Measurements from ENCODE around the gene PAQR8. TPM values are rescaled to one million over a fixed set of nuclear protein-coding genes. Genes with fewer than 3 reads are reported as not detected.

Gene PAQR8
- total and polyA plus RNA-seq, 2 of the 13 experiments (the other 11 are each of a cell fraction or from before 2014, with no cell fraction given): 37.7 to 50.7 TPM

DNA sequence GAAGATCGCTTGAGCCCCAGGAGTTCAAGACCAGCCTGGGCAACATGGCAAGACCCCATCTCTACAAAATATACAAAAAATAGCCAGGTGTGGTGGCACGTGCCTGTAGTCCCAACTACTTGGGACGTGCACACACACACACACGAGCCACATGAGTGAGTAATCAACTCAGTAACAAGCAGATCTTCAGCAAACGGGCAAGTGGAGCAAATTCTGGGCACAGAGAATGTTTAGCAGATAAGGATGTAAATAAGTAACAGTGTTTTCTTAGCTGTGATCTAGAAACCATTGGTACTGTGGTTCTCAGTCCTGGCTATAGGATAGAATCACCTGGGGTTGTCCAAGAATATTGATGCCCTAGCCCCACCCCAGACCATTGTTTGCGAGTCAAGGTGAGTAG lies 6.1 kb downstream of the PAQR8 start:
- H4K20me1 ChIP-seq (ENCODE audit: insufficient read depth, low read length): peaks cover 20% of the 10 kb centered on the region
- no peak overlapping the region for H3K9ac ChIP-seq (ENCODE audit: insufficient read depth, low read depth, low read length)
- no peak overlapping the region for H3K27ac ChIP-seq (ENCODE audit: extremely low read length, insufficient read depth, low read length)
- H3K27me3 ChIP-seq (ENCODE audit: control insufficient read depth in 1 of 2, insufficient read depth in 2 of 2, low read length in 2 of 2): no peaks in the 10 kb centered on the region; a peak in 1 of 5 replicates
- ChIA-PET POLR2A (interaction anchor here (1.7 kb wide), 1 partner anchor 21 kb away, joined by 3 read pairs; no protein-coding TSS in a partner anchor), CTCF (ENCODE audit: low intra/inter-chr PET ratio, low total read pairs) (no interaction called here)
- peaks cover under 1 to 2% of the 10 kb centered on the region in 2 experiments; a peak in 4 of 5 replicates for H3K36me3 ChIP-seq (replicated peaks in 1 of 2; ENCODE audit: control insufficient read depth in 1 of 2, insufficient read depth in 2 of 2, low read length in 2 of 2)
- BruUV-seq (replicated peaks): no TSS peak
- no peak overlapping the region for H2AFZ ChIP-seq (ENCODE audit: low read length)
- intact Hi-C loops (cut with micrococcal nuclease; ENCODE audit: unreplicated experiment) (no loop called here), in situ Hi-C loops (cut with HindIII; ENCODE audit: extremely low pct_ligation_motif_present, low pct_unique_long_range_greater_than_20kb) (loop anchor here (5.0 kb wide), 1 partner anchor 81 kb away; no protein-coding TSS in a partner anchor)
- peaks cover 95% of the 10 kb centered on the region for H3K79me2 ChIP-seq (ENCODE audit: insufficient read depth, low read length)
- FAIRE-seq (no peak), DNase-seq (ENCODE audit: low spot score) (no peak), ATAC-seq (no peak)
- 93% methylated on average over 6 of the region's 6 CpGs for WGBS (ENCODE audit: low lambda C conversion rate)
- 0 out of 2 replicates have a peak overlapping the region, but pooled peaks have one; percentile 1 for H3K4me2 ChIP-seq (ENCODE audit: low read depth, low read length)
- no peaks in the 10 kb centered on the region for H3K9me3 ChIP-seq (ENCODE audit: low read length)
- no peak overlapping the region for H3K4me3 ChIP-seq (replicated peaks in 1 of 3; ENCODE audit: insufficient read depth in 1 of 3, low read depth in 2 of 3, low read length in 3 of 3)
- peaks cover 97% of the 10 kb centered on the region for H3K4me1 ChIP-seq (ENCODE audit: insufficient read depth, low read length)
- TF ChIP-seq, protein P1, sequence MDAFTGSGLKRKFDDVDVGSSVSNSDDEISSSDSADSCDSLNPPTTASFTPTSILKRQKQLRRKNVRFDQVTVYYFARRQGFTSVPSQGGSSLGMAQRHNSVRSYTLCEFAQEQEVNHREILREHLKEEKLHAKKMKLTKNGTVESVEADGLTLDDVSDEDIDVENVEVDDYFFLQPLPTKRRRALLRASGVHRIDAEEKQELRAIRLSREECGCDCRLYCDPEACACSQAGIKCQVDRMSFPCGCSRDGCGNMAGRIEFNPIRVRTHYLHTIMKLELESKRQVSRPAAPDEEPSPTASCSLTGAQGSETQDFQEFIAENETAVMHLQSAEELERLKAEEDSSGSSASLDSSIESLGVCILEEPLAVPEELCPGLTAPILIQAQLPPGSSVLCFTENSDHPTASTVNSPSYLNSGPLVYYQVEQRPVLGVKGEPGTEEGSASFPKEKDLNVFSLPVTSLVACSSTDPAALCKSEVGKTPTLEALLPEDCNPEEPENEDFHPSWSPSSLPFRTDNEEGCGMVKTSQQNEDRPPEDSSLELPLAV (CRISPR knock-in tag; conservative IDR thresholded peaks at IDR 0.05; ENCODE audit: low read depth): 0 out of 2 replicates have a peak, but pooled peaks have one; percentile 55
- TF ChIP-seq HCFC1 (IDR thresholded peaks at IDR 0.05; ENCODE audit: low read depth, low read length) (no peak), EP300 (IDR thresholded peaks at IDR 0.05; ENCODE audit: low read depth in 2 of 2, low read length in 2 of 2) (no peak), EP300 (CRISPR knock-in tag; IDR thresholded peaks at IDR 0.05; ENCODE audit: borderline replicate concordance) (no peak), KDM5A (IDR thresholded peaks at IDR 0.05; ENCODE audit: borderline replicate concordance, low read length) (no peak), ZNF383 (CRISPR knock-in tag; IDR thresholded peaks at IDR 0.05; ENCODE audit: borderline replicate concordance) (no peak), ZNF121 (CRISPR knock-in tag; IDR thresholded peaks at IDR 0.05) (peak; percentile 84; the same call in 1 of the 2 replicates)
- TF ChIP-seq, protein P2, sequence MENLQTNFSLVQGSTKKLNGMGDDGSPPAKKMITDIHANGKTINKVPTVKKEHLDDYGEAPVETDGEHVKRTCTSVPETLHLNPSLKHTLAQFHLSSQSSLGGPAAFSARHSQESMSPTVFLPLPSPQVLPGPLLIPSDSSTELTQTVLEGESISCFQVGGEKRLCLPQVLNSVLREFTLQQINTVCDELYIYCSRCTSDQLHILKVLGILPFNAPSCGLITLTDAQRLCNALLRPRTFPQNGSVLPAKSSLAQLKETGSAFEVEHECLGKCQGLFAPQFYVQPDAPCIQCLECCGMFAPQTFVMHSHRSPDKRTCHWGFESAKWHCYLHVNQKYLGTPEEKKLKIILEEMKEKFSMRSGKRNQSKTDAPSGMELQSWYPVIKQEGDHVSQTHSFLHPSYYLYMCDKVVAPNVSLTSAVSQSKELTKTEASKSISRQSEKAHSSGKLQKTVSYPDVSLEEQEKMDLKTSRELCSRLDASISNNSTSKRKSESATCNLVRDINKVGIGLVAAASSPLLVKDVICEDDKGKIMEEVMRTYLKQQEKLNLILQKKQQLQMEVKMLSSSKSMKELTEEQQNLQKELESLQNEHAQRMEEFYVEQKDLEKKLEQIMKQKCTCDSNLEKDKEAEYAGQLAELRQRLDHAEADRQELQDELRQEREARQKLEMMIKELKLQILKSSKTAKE (CRISPR knock-in tag; IDR thresholded peaks at IDR 0.05; ENCODE audit: borderline replicate concordance): 0 out of 2 replicates have a peak, but pooled peaks have one; percentile 23
- TF ChIP-seq, protein P3, sequence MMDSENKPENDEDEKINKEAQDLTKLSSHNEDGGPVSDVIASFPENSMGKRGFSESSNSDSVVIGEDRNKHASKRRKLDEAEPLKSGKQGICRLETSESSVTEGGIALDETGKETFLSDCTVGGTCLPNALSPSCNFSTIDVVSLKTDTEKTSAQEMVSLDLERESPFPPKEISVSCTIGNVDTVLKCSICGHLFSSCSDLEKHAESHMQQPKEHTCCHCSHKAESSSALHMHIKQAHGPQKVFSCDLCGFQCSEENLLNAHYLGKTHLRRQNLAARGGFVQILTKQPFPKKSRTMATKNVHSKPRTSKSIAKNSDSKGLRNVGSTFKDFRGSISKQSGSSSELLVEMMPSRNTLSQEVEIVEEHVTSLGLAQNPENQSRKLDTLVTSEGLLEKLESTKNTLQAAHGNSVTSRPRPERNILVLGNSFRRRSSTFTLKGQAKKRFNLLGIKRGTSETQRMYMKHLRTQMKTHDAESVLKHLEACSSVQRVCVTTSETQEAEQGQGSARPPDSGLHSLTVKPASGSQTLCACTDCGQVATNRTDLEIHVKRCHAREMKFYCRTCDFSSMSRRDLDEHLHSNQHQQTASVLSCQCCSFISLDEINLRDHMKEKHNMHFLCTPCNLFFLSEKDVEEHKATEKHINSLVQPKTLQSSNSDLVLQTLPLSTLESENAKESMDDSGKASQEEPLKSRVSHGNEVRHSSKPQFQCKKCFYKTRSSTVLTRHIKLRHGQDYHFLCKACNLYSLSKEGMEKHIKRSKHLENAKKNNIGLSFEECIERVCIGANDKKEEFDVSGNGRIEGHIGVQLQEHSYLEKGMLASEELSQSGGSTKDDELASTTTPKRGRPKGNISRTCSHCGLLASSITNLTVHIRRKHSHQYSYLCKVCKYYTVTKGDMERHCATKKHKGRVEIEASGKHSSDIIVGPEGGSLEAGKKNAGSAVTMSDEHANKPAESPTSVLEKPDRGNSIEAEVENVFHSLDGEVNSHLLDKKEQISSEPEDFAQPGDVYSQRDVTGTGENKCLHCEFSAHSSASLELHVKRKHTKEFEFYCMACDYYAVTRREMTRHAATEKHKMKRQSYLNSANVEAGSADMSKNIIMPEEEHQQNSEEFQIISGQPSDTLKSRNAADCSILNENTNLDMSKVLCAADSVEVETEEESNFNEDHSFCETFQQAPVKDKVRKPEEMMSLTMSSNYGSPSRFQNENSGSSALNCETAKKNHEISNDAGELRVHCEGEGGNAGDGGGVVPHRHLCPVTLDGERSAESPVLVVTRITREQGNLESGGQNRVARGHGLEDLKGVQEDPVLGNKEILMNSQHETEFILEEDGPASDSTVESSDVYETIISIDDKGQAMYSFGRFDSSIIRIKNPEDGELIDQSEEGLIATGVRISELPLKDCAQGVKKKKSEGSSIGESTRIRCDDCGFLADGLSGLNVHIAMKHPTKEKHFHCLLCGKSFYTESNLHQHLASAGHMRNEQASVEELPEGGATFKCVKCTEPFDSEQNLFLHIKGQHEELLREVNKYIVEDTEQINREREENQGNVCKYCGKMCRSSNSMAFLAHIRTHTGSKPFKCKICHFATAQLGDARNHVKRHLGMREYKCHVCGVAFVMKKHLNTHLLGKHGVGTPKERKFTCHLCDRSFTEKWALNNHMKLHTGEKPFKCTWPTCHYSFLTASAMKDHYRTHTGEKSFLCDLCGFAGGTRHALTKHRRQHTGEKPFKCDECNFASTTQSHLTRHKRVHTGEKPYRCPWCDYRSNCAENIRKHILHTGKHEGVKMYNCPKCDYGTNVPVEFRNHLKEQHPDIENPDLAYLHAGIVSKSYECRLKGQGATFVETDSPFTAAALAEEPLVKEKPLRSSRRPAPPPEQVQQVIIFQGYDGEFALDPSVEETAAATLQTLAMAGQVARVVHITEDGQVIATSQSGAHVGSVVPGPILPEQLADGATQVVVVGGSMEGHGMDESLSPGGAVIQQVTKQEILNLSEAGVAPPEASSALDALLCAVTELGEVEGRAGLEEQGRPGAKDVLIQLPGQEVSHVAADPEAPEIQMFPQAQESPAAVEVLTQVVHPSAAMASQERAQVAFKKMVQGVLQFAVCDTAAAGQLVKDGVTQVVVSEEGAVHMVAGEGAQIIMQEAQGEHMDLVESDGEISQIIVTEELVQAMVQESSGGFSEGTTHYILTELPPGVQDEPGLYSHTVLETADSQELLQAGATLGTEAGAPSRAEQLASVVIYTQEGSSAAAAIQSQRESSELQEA (CRISPR knock-in tag; IDR thresholded peaks at IDR 0.05; ENCODE audit: not compliant biosample characterization): no peak
